UCSD-AML1 (cell line): ENCODE data around the gene TMCC1.

ENCODE experiments used
- DNase-seq: peaks from one replicate; lab custom pipeline; 2025; ENCODE audit not compliant: unreplicated experiment; lab: John Stamatoyannopoulos, UW

Gene TMCC1

DNA sequence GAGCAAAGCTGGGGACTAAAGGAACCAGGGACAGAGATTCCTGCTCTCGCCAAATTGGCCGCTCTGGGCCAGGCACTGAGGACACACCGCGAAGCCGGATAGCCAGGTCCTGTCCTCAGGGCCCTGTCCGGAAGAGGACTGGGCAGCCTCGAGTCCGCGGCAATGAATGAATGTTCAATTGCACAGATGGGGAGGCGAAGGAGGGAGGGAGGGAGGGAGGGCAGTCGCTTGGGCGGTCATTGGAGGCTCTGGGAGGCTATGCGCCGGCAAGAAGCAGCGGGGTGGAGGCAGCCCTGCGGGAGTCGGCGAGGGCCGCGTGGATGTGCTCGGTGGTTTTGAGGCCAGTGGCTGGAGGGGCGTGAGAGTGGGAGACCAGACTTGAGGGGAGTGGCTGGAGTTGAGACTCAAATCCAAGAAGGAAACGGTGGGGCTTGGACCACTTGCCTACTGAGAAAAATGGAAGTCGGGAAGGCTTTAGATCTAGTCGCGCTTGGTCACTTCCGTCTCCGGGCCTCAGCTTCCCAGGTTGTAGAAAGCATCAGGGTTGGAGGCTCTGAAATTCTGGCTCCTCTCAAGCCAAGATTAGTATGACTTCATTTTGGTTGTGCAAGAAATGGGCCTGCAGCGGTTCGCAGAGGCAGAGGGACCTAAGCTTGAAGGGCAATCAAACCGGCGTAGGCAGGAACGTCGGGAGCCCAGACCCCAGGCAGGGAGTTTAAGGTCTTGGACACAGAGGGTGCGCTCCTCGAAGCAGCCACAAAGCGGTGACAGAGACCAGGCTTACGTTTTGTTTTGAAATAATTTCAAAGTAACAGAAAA, 266.0 kb downstream of the TMCC1 start:
- peak; percentile 82 for DNase-seq

DNA sequence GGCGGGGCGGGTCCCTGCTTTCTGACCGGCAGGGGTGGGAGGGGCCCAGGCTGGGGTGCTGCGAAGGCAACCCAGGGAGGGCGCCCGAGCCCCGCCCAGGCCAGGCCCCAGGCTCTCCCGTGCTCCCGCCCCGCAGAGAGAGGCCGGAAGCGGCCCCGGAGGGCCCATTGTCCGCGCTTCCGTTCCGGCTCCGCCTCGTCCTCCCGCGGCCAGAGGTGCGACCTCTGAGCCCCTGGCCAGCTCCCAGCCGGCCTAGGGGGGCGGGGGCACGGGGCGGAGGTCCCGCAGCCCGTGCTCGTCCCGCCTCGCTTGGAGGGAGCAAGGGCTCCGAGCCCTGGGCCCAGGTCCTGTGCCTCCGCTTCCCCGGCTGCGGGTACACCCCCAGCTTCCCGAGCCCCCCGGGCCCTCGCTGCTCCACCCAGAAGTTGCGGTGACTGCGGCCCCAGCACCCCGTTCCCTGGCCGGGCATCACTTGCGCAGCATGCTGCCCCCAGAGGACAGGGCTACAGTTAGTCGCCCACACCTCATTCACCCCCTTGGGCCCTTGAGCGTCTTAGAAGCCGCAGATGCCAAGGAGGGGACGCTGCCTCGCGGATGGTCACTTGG, 266.7 kb downstream of the TMCC1 start:
- peak; percentile 88 for DNase-seq

DNA sequence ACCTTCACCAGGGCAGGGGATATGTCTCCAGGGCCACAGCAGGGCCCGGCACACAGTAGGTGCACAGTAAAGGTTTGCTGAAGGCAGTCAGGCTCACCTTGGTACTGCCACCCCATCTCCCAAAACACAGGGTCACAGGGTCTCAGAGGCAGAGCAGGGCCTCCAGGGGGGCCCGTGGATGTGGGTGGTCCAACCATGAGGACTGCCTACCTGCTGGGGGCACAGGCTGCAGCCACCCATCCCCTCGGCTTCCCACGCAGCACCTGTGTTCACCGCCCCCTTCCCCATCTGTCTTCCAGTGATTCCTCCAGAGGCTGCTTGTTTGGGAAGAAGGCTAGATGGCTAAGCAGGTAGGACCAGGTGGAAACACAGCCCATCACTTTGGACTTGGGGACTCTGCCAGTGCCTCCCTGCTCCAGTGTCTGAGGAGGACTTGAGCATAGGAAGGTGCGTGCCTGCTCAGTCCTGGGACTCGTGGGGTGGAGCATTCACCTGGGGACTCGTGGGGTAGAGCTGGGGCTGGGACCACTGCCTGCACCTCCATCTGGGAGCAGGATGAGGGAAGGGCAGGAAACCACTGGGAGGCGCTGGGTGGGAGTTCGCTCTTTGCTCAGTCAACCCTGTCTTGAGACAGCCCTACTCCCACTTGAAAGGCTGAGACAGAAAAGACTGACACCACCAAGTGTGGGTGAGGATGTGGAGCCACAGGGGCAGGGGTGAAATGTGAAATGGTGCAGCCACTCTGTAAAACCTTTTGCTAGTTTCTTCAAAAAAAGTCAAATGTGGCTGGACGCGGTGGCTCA, 268.2 kb downstream of the TMCC1 start:
- no peak for DNase-seq

DNA sequence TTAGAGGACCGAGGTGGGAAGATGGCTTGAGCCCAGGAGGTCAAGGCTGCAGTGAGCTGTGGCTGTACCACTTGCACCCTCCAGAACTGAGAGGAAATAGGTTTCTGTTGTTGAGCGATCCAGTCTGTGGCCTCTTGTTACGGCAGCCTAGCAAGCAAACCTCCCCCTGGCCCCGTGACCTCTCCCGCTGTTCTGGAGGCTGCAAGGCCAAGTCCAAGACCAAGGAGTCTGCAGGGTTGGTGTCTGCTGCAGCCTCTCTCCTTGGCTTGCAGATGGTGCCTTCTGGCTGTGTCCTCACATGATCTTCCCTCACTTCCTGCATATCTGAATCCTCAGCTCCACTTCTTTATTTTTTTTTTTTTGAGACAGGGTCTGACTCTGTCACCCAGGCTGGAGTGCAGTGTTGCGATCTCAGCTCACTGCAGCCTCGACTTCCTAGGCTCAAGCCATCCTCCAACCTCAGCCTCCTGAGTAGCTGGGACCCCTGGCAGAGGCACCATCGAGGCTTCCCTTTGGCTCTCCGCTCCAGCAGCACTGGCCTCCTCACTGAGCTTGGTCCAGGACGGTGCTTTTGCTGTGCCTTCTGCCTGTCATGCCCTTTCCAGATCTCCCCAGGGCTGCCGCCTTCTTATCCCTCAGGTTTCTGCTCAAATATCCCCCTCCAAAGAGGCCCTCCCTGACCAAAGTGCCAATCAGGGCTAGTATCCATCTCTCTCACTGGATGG, 269.0 kb downstream of the TMCC1 start:
- DNase-seq = peak; percentile 36

DNA sequence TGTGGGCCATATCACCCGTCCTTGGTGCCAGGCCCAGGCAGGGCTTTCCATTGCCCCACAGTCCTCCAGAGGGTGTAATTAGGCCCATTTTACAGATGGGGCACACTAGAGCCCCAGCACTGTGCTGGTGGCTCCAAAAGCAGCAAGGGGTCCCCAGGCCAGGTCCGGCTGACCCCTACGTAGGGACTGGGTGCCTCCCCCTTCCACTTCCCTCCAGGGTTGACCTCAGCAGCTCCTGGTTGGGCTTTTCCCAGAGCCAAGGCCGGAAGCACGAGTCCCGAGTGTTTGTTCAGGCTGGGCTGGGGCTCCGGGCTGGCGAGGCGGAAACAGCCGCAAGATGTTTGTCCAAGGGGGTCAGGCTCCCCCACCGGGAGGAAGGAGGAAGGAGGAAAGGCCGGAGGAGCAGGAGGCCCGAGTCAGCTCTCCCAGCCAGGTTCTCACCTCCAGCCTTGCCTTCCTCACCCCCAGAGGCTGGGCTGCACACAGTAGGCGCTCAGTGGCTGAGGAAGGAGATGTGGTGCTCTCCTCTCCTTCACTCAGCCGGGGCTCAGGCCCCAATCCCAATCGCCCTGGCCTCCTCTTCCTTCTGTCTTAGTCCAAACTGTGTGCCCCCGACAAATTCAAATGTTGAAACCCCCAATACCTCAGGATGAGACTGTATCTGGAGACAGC, 269.9 kb downstream of the TMCC1 start:
- DNase-seq = no peak

DNA sequence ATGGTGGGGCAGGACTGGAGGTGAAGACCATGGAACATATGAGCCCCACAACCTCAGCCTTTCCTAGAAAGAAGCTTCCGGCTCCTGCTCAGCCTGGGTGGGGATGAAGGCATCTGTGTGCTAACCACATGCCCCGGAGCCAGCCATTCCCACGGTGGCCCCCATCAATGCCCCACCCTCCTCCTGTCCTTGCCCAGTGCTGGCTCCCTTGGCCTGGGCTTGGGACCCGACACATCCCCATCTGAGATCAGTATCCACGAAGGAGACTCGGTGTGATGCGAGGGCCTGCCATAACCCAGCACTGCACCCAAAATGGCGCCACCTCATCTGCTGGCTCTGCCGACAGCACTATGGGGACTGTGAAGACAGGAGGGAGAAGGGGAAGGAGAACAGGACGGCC, 270.6 kb downstream of the TMCC1 start:
- DNase-seq = no peak

DNA sequence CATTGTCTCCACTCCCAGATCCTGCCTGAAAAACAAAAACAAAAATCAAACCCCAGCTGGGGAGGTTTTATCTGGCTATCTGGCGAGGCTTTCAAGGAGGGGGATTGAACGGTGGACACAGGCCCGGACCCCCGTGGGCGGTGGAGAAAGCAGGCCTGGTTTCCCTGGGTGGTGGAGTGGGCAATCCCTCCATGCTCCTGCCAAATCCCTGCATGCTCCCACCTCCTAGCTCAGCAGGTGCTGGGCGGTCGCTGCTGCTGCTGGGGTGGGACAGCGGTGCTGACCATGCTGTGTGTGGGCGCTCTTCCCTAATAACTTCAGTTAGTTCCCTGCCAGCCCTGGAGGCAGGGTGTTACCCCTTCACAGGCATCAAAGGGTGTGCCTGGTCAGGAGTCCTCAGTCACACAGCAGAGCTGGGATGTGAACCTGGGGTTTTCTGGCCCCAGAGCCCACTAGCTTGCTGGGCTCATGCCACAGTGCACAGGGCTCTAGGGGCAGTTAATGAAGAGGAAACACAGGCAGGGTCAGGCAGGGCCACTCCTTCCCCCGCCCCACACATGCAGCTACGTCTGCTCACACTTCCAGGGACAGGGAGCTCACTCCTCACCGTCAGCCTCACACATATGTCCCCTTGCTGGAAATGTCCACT, 271.2 kb downstream of the TMCC1 start:
- DNase-seq = no peak

DNA sequence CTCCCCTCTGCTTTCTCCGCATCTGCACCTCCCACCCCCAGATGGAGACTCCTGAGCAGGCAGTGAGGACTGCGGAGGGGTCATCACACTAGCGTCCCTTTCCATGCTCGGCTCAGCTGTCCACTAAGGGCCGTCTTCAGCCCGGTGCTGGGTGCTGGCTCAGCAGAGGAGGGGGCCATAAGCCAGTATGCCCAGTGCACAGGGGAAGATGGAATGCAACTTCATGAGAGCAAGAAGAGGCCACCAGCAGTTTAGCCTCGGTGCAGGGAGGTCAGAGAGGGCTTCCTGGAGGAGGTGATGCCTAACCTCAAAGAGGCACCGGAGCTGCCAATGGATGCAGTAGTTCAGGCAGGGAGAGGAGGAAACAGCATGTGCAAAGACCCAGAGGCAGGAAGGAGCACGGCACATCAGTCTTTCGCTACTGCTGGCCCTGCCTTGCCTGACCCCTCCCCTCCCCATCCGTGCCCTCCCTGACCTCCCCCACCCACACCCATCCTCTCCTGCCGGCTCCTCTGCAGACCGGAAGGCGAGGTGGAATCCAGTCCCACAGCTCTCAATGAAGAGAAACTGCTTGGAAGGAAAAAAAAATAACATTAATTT, 271.8 kb downstream of the TMCC1 start:
- DNase-seq = peak; percentile 35

DNA sequence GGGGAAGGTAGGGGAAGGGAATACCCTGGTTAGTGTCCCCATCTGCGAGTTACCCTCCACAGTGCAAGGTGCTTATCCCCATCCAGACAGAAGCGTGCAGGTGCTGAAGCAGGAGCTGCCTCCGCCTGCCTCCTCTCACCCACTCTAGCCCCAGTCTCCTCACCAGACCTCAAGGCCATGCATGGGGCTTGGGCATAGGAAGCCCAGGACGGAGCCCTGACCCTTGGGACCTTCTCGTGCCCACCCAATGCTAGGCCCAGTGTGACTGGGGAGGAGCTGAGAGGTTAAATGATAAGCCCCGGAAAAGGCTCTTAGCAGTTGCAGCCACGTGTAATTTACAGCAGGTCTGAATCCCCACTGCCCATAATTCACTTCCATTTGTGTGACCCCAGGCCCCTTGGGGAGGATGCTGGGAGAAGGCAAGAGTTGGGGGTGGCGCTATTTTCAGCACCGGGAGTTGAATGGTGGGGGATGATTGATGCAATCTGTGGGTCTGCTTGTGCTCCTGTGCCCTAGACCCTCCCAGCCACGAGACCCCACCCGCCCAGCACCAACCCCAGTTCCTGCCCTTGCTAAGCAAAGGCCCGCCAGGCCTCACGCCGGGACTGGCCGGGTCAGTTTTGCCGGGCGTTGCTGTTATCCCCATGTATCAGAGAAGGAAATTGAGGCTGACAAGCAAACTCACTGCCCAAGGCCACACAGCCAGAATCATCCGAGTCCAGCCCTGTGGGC, 272.5 kb downstream of the TMCC1 start:
- DNase-seq = no peak

DNA sequence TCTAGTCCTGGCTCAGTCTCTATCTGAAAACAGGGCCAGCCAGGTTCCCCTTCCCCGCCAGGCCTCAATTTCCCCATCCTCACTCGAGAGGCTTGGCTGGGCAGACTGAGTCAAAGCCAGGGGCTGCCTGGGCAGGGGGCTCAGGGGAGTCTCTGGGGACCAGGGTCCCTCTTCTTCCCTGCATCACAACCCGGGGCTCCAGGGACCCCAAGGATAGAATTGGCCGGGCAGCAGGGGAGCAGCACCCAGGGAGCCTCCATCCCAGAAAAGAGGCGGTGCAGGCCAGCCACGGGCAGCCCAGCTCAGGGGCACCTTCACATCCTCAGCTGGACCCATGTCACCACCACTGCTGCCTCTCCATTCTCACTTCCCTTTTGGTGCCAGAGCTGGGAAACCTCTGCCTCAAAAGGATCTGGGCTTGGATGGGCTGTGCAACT, 273.8 kb downstream of the TMCC1 start:
- no peak for DNase-seq

DNA sequence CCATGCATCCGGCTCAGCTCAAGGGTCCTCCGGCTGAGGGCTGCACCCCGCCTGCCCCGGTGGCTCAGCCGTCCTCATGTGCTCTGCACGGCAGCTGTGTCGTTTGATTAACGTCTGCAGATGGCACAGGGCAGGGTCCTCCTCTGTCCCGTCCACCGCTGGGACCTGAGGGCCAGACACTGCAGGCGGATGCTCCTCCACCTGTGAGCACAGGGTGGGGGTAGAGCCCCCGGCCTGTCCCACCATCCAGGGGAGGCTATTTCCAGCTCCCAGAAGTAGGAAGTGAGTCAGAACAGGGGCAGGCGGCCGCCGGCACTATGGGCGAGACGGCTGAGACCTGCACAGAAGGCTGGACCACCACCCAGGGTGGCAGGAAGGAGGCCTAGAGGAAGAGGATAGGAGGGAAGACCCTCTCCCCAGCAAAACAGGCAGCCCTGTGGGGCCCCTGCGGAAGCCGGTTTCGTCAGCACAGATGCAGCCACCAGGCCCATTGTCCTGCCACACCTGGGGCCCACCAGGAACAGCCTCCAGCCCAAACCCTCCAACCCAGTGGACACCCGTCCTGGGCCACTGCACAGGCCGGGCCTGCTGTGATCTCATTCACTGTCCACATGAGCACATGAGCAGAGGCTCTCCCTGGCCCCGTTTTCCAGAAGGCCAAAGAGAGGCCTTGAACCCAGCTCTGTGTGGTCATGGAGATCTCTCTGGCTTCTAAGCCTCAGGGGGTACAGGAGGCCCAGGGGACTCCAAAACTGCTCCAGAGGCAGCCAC, 274.4 kb downstream of the TMCC1 start:
- no peak for DNase-seq

DNA sequence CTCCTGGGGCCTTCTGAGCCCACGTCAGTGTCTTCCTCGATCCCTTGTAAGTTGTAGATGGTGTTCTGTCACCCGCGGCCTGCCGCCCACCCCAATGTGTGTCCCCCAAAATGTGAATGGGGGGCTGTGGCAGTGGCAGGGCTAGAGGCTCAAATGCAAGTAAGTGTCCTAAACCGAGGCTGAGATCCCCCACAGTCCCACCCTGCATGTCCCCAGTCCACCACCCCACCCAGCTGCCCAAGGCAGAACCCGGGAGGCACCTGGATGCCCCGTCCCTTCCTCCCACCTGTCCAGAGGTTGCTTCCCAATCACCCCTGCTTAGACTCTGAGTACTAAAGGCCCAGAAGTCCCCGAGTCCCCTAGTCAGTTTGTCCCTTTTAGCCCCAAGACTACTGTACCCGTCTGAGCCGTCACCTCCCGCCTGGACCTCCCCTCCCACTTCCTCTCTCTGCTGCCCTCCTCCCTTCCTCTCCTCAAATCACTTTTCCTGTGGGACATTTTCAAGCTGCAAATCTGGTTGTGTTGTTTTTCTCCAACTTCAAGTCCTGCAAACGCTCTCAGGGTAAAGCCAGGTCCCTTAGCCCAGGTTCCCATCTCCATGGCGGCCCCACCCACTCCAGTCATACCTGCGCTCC, 275.2 kb downstream of the TMCC1 start:
- peak; percentile 45 for DNase-seq

DNA sequence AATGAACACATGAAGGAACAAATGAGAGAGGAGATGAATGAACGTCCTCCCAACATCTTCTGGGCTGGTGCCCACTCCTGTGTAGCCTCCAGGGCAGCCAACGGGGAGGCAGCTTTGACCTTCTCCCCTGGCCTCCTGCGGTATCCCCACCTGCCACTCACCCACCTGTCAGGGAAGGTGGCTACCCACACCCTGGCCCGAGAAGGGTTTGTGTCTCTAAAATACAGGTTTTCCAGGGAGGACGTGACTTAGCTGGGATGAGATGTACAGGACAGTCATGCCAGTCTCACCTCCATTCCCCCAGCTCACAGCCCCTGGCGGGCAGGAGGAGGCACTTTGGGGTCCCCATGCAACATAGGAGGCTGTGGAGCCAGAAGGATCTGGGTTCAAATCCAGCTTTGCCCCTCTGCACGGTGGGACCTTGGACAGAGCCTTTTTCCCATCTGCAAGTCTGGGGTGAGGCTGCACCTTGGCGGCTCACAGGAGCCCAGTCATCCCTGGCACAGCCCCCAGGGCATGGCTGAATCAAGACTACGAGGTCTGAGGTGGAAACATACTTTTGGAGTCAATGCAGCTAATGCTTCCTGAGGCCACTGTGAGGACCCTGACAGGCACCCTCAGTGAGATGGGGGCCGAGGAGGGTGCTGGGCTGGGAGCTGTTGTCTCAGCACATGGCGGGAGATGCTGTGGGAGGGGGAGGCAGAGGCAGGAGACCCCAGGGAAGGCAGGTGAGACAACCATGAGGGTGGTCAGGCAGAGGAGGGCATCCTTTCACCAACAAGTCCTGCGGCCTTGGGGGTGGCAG, 275.9 kb downstream of the TMCC1 start:
- DNase-seq = no peak

DNA sequence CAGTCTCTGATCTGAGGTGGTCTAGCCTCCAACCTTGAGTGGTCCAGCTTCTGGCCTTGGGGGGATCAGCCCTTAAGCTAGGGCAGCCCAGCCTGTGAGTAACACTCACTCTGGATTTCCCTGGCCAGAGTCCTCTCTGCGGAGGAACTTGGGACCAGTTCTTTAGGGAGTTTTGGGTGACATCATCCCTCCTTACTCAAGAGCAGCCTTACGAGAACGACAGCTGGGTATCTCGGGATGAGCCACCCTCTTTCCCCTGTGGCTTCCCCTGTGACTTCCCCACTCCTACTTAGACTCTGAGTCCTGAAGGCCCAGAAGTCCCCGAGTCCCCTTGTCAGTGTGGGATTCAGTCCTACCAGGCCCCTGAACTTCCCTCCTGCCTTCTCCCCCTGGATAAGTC, 276.8 kb downstream of the TMCC1 start:
- DNase-seq = no peak

DNA sequence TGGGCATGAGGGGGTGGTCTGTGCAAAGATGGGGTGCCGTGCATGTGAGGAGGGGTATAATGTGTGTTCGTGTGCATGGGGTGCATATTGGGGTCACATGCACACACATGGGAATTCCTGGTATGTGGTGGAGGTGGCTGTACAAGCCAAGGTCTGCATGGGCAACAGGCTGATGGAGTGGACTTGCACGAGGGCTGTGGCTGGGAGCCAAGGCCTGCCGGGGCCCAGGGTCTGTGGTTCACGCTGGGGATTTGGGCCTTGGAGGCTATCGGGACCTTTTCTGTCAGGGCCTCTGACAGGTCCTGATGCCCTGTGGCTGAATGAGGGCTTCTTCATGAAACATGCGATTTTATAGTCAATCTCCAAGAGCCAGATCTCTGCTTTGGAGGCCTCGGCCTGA, 277.2 kb downstream of the TMCC1 start:
- no peak for DNase-seq

DNA sequence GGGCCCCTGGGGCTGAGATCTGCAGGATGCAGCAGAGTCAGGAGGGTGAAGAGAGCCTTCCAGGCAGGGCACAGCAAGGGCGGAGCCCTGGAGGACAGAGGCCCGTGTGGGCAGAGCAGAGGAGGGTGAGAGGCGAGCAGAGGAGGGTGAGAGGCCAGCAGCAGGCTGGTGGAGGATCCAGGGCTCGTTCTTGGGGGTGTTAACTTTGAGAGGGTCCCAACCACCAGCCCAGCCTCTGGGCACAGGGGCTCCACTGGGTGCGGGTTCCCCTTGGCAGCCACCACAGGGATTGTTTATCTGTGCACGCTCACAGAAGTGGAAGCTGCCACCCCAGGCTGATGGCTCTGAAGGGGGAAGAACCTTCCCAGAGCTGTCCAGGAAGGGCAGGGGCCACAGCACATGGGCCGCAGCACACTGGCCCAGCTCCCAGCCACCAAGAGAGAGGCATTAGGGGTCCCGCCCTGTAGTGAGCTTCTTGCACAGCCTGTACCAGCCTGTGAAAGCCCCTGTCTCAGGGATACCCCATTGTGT, 277.7 kb downstream of the TMCC1 start:
- no peak for DNase-seq

DNA sequence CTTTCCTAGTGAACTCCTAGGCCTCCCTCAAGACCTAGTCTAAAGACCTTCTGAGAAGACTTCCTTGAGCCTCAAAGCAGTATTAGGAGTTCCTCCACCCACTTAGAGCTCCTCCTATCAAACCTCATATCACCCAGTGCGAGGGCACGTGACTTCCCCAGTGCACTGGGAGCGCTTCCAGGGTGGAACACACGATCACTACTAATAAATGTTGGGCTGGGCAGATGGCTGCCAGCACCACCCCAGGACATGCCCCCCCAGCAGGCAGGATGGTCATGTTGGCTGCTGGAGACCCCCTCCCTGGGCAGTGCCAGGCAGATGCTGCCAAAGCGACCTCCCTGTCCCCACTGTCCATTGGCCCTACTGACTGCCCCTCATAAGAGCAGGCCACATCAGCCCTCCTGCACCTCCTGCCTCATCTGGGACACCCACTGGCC, 278.6 kb downstream of the TMCC1 start:
- DNase-seq = peak; percentile 55
